Measurements from ENCODE around the gene ACOT7. TPM values are rescaled to one million over a fixed set of nuclear protein-coding genes. Genes with fewer than 3 reads are reported as not detected.
A peak's percentile ranks its signal among the peaks of the same experiment; 100 is the strongest.

ACOT7 gene
- total and polyA plus RNA-seq, 2 of the 13 experiments (the other 11 are each of a cell fraction or from before 2014, with no cell fraction given) = 33.0 to 55.8 TPM

DNA sequence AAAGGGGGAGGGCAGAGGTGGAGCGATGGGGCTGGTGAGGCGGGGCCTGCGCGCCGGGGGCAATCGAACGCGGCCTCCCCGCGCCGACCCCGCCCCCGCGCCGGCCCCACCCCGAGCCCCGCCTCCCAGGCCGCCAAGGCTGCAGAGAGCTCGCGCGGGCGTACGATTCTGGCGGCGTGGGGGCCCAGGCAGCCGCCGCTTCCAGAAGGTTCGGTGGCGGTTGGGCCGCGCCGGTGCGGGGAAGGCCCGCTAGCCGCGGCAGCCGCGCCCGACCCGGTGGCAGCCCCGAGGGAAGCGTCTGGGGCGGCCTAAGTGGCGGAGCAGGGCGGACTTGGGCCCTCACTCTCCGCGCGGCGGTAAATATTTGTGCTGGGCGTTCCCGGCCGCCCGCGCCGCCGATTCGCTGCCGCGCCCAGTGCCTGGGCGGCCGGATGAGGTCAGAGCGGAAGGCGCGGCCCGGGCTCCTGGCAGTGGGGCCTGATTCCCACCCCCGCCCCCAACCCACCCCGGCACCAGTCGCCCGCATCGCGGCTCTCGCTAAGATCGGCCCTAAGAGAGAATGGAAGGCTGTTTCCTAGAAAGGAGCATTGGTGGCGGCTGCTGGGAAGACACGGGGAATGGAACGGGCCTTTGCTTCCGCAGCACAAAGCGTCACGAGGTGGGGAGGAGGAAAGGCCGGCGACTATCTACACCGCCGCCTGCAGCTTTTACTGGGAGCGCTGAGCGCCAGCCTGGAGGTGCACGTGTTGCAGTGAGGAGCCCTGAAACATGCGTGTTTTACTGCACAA, at the start of gene ACOT7 (continued):
- TF ChIP-seq DPF2 (CRISPR knock-in tag; IDR thresholded peaks at IDR 0.05; ENCODE audit: borderline replicate concordance, low read depth) (no peak), KDM2A (CRISPR knock-in tag; IDR thresholded peaks at IDR 0.05; ENCODE audit: borderline replicate concordance, low read depth) (peak; percentile 27; the same call in 1 of the 2 replicates), HMG20A (CRISPR knock-in tag; IDR thresholded peaks at IDR 0.05; ENCODE audit: borderline replicate concordance) (no peak)
- TF ChIP-seq, protein P1, sequence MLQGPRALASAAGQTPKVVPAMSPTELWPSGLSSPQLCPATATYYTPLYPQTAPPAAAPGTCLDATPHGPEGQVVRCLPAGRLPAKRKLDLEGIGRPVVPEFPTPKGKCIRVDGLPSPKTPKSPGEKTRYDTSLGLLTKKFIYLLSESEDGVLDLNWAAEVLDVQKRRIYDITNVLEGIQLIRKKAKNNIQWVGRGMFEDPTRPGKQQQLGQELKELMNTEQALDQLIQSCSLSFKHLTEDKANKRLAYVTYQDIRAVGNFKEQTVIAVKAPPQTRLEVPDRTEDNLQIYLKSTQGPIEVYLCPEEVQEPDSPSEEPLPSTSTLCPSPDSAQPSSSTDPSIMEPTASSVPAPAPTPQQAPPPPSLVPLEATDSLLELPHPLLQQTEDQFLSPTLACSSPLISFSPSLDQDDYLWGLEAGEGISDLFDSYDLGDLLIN (CRISPR knock-in tag; IDR thresholded peaks at IDR 0.05; ENCODE audit: borderline replicate concordance) = peak; percentile 30; the same call in 1 of the 2 replicates
- TF ChIP-seq, protein P2, sequence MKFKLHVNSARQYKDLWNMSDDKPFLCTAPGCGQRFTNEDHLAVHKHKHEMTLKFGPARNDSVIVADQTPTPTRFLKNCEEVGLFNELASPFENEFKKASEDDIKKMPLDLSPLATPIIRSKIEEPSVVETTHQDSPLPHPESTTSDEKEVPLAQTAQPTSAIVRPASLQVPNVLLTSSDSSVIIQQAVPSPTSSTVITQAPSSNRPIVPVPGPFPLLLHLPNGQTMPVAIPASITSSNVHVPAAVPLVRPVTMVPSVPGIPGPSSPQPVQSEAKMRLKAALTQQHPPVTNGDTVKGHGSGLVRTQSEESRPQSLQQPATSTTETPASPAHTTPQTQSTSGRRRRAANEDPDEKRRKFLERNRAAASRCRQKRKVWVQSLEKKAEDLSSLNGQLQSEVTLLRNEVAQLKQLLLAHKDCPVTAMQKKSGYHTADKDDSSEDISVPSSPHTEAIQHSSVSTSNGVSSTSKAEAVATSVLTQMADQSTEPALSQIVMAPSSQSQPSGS (CRISPR knock-in tag; IDR thresholded peaks at IDR 0.05) = peak; percentile 30; the same call in 1 of the 2 replicates
- TF ChIP-seq, protein P3, sequence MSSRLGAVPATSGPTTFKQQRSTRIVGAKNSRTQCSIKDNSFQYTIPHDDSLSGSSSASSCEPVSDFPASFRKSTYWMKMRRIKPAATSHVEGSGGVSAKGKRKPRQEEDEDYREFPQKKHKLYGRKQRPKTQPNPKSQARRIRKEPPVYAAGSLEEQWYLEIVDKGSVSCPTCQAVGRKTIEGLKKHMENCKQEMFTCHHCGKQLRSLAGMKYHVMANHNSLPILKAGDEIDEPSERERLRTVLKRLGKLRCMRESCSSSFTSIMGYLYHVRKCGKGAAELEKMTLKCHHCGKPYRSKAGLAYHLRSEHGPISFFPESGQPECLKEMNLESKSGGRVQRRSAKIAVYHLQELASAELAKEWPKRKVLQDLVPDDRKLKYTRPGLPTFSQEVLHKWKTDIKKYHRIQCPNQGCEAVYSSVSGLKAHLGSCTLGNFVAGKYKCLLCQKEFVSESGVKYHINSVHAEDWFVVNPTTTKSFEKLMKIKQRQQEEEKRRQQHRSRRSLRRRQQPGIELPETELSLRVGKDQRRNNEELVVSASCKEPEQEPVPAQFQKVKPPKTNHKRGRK (CRISPR knock-in tag; IDR thresholded peaks at IDR 0.05) = no peak

DNA sequence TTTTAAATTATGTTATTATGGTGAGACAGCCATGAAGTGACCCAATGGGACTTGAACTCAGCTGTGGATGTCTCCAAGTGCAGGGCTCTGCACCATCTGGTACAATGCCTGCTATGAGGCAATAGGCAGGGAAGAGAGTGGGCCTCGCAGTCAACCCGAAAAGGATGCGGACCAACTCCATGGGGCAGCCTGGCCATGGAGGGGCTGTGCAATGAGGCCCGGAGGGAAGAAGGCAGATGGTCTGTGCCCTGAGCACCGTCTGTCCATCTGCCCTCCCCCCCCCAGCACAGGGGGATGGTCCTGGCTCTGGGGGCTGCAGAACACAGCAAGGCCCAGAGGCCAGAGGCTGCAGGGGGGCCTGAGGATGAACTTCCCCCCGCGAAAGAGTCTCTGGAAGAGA, 48.0 kb upstream of the ACOT7 start:
- 76% methylated on average over 6 of the region's 7 CpGs for WGBS (ENCODE audit: low lambda C conversion rate)
- no peak overlapping the region for H3K27ac ChIP-seq (ENCODE audit: extremely low read length, insufficient read depth, low read length)
- H4K20me1 ChIP-seq (ENCODE audit: insufficient read depth, low read length) = no peaks in the 10 kb centered on the region
- H2AFZ ChIP-seq (ENCODE audit: low read length) = no peak overlapping the region
- H3K4me1 ChIP-seq (ENCODE audit: insufficient read depth, low read length) = peaks cover 52% of the 10 kb centered on the region
- TF ChIP-seq ZSCAN22 (CRISPR knock-in tag; IDR thresholded peaks at IDR 0.05) = no peak
- no peak for TF ChIP-seq ZNF749 (CRISPR knock-in tag; IDR thresholded peaks at IDR 0.05; ENCODE audit: borderline replicate concordance)
- no peak for ATAC-seq
- no peaks in the 10 kb centered on the region for H3K9me3 ChIP-seq (ENCODE audit: low read length)
- POLR2A ChIA-PET = interaction anchor here (1.4 kb wide), 1 partner anchor 10 kb away, joined by 9 read pairs; no protein-coding TSS in a partner anchor
- no peak for DNase-seq (ENCODE audit: low spot score)
- no peak for FAIRE-seq
- H3K9ac ChIP-seq (ENCODE audit: insufficient read depth, low read depth, low read length) = no peak overlapping the region
- in situ Hi-C loops (cut with HindIII; ENCODE audit: extremely low pct_ligation_motif_present, low pct_unique_long_range_greater_than_20kb) = no loop called here
- H3K4me3 ChIP-seq (replicated peaks in 1 of 3; ENCODE audit: insufficient read depth in 1 of 3, low read depth in 2 of 3, low read length in 3 of 3) = no peak overlapping the region
- peaks cover 1 to 4% of the 10 kb centered on the region in 2 experiments; a peak in 2 of 5 replicates for H3K27me3 ChIP-seq (ENCODE audit: control insufficient read depth in 1 of 2, insufficient read depth in 2 of 2, low read length in 2 of 2)
- CTCF ChIA-PET (ENCODE audit: low intra/inter-chr PET ratio, low total read pairs) = no interaction called here
- H3K79me2 ChIP-seq (ENCODE audit: insufficient read depth, low read length) = peaks cover 4% of the 10 kb centered on the region
- H3K36me3 ChIP-seq (replicated peaks in 1 of 2; ENCODE audit: control insufficient read depth in 1 of 2, insufficient read depth in 2 of 2, low read length in 2 of 2) = no peaks in the 10 kb centered on the region
- no TSS peak for BruUV-seq (replicated peaks)
- no peak overlapping the region for H3K4me2 ChIP-seq (ENCODE audit: low read depth, low read length)
- intact Hi-C loops (cut with micrococcal nuclease; ENCODE audit: unreplicated experiment) = loop anchor here (10.0 kb wide), 1 partner anchor 647 kb away; no protein-coding TSS in a partner anchor

Measured in HepG2 (cell line).